ENCODE data around the gene ZNF580. TPM values are rescaled to one million over a fixed set of nuclear protein-coding genes. Genes with fewer than 3 reads are reported as not detected.
A peak's percentile ranks its signal among the peaks of the same experiment; 100 is the strongest.

The ZNF580 gene
- total RNA-seq, 1 experiment from 2014 or later, result 22.8 TPM

DNA sequence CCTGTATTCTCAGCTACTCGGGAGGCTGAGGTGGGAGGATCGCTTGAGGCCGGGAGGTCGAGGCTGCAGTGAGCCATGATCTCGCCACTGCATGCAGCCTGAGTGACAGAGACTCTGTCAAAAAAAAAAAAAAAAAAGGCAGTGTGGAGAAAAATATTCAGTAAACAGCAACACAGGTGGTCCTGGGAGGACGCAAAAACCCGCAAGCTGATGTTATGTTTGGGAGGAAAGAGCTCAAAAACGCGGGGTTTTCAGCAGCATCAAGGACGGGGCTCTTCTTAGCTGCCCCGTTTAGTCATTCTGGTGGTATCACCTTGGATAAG, 15.8 kb upstream of the ZNF580 start:
- no peak overlapping the region for H2BK5ac ChIP-seq (ENCODE audit: insufficient read length, low read length)
- no peak overlapping the region for H3K14ac ChIP-seq (ENCODE audit: insufficient read depth, low read length)
- no peak for DNase-seq
- no peak overlapping the region for H3K18ac ChIP-seq (ENCODE audit: insufficient read length, low read depth, low read length)
- no peak overlapping the region for H2BK15ac ChIP-seq (ENCODE audit: low read depth, low read length)
- no peak for TF ChIP-seq CTCF (conservative IDR thresholded peaks at IDR 0.05)
- H3K79me2 ChIP-seq (ENCODE audit: insufficient read depth, low read length), result no peaks in the 10 kb centered on the region
- no peak overlapping the region for H3K56ac ChIP-seq (ENCODE audit: insufficient read length, low read depth, low read length)
- no peak overlapping the region for H2AFZ ChIP-seq (ENCODE audit: low read length)
- H3K4me1 ChIP-seq (ENCODE audit: insufficient read depth, low read length), result no peaks in the 10 kb centered on the region
- H3K4me2 ChIP-seq (ENCODE audit: insufficient read depth, insufficient read length, low read length), result peak overlapping the region; percentile 25
- no peak overlapping the region for H3K23ac ChIP-seq (ENCODE audit: insufficient read length, low read depth, low read length)
- WGBS (ENCODE audit: extremely low coverage, insufficient read length, low lambda C conversion rate), result no CpG with 5 or more reads among the region's 11 CpGs
- Mint-ChIP-seq H3K27me3 (ENCODE audit: low read depth) (peaks cover 2% of the 10 kb centered on the region), H3K4me1 (peaks cover 8 to 14% of the 10 kb centered on the region in 2 experiments), H3K27ac (peak overlapping the region; percentile 70 to 99 (median 81); a peak in 4 of 7 replicates), H3K9me3 (no peaks in the 10 kb centered on the region; a peak in 1 of 5 replicates), H3K36me3 (ENCODE audit: insufficient read depth in 1 of 3, low read depth in 3 of 3) (peaks cover 12 to 18% (median 17%) of the 10 kb centered on the region in 3 experiments; a peak in 6 of 7 replicates), H3K4me3 (peak overlapping the region; percentile 85 to 89)
- no peak overlapping the region for H3K4ac ChIP-seq (ENCODE audit: low read depth, low read length)
- H4K20me1 ChIP-seq (ENCODE audit: control insufficient read depth, insufficient read depth, insufficient read length), result no peaks in the 10 kb centered on the region
- no peak overlapping the region for H2BK20ac ChIP-seq (ENCODE audit: low read depth, low read length, poor library complexity, severe bottlenecking)
- no peak overlapping the region for H2AK5ac ChIP-seq (ENCODE audit: insufficient read length, low read length)
- no peaks in the 10 kb centered on the region for H3K27me3 ChIP-seq (ENCODE audit: insufficient read depth, low read length)
- no peak overlapping the region for H4K91ac ChIP-seq (ENCODE audit: insufficient read length, low read depth, low read length)
- no peak overlapping the region for H4K5ac ChIP-seq (ENCODE audit: insufficient read length, low read depth, low read length)
- no peak overlapping the region for H3K9ac ChIP-seq (ENCODE audit: extremely low read depth, insufficient read length, low read length)
- no peak overlapping the region for H2BK120ac ChIP-seq (ENCODE audit: low read depth, low read length, poor library complexity, severe bottlenecking)
- H3K79me1 ChIP-seq (ENCODE audit: insufficient read depth, low read depth, low read length, poor library complexity, severe bottlenecking), result no peaks in the 10 kb centered on the region
- no peak overlapping the region for H2BK12ac ChIP-seq (ENCODE audit: insufficient read length, low read depth, low read length)
- H4K8ac ChIP-seq (replicated peaks; ENCODE audit: insufficient read length, low read depth, low read length), result no peak overlapping the region
- no peak overlapping the region for H3K27ac ChIP-seq (ENCODE audit: insufficient read length, low read depth, low read length)
- no peak overlapping the region for H3T11ph ChIP-seq (ENCODE audit: low read length)
- no peaks in the 10 kb centered on the region for H3K23me2 ChIP-seq (ENCODE audit: insufficient read length, low read depth, low read length, poor library complexity, severe bottlenecking)
- H3K9me3 ChIP-seq (ENCODE audit: control insufficient read depth, low read depth, low read length), result no peaks in the 10 kb centered on the region
